Raji (cell line): ENCODE results near the gene PCNX1.

Experiments
- POLR2A ChIP-seq: IDR thresholded peaks from 2 replicates; pipeline ENCODE4 v1.6.1; 2011; ENCODE audit warnings: low read depth, low read length, control low read depth; ENCODE audit not compliant: insufficient read depth

PCNX1 gene

GRCh38 chr14:70904373-70904772 lies 2.9 kb upstream of the PCNX1 start:
- TF ChIP-seq POLR2A: no peak

- no peak for TF ChIP-seq POLR2A
These were observed 2.0 kb upstream of the PCNX1 start for GRCh38 chr14:70905301-70905700.

- TF ChIP-seq POLR2A: no peak
These were observed 475 bp upstream of the PCNX1 start for GRCh38 chr14:70906793-70907175.

GRCh38 chr14:70907996-70908934 lies 1.0 kb downstream of the PCNX1 start:
- no peak for TF ChIP-seq POLR2A

GRCh38 chr14:70908935-70909641 lies 1.8 kb downstream of the PCNX1 start:
- TF ChIP-seq POLR2A: no peak

- TF ChIP-seq POLR2A: no peak
These were observed 2.7 kb downstream of the PCNX1 start for GRCh38 chr14:70909733-70910614.

- TF ChIP-seq POLR2A: no peak
These were observed 8.2 kb downstream of the PCNX1 start for GRCh38 chr14:70915415-70915814.

- no peak for TF ChIP-seq POLR2A
These were observed 9.0 kb downstream of the PCNX1 start for GRCh38 chr14:70916300-70916699.

- no peak for TF ChIP-seq POLR2A
These were observed 9.5 kb downstream of the PCNX1 start for GRCh38 chr14:70916799-70917198.

- no peak for TF ChIP-seq POLR2A
These were observed 10.4 kb downstream of the PCNX1 start for GRCh38 chr14:70917633-70918032.

GRCh38 chr14:70919774-70920173 lies 12.5 kb downstream of the PCNX1 start:
- no peak for TF ChIP-seq POLR2A

- TF ChIP-seq POLR2A: no peak
These were observed 13.3 kb downstream of the PCNX1 start for GRCh38 chr14:70920608-70921007.

- TF ChIP-seq POLR2A: no peak
These were observed 14.4 kb downstream of the PCNX1 start for GRCh38 chr14:70921669-70922068.

GRCh38 chr14:70924521-70924920 lies 17.3 kb downstream of the PCNX1 start:
- no peak for TF ChIP-seq POLR2A

GRCh38 chr14:70926235-70926830 lies 19.1 kb downstream of the PCNX1 start:
- no peak for TF ChIP-seq POLR2A
